ENCODE data around the gene ECE1. TPM values are rescaled to one million over a fixed set of nuclear protein-coding genes. Genes with fewer than 3 reads are reported as not detected.
"Not testable (repeated sequence)": the region's sequence is repeated elsewhere in the genome, so short reads cannot be mapped to it uniquely, and the experiment has no call there.

The ECE1 gene
- total RNA-seq, 1 donor from 2014 or later: 209 TPM

DNA sequence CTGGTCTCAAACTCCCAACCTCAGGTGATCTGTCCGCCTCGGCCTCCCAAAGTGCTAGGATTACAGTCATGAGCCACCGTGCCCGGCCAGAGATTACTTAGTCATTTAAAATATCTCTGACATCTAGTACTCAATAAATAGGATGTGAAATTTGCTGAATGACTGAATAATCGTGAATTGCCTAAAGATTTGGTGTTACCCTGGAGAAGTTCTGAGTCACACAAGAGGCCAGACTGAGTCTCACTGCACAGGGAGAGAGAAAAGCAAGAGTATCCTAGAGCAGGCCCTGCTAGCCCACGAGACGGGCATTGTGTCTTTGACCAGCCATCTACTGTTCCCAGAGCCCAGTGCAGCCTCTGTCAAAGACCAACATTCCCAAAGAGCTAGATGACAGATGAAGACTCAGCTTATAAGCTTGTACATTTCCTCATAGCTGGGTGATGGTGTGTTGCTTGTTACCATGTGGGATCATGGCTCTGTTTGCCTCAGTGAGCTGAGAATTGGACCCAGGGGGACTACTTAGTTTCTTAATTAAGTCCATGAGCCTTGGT is 108.0 kb downstream of the ECE1 start:
- no peaks in the 10 kb centered on the region for H3K27me3 Mint-ChIP-seq
- H3K9me3 Mint-ChIP-seq: no peaks in the 10 kb centered on the region
- no peak overlapping the region for H3K4me3 Mint-ChIP-seq
- no peaks in the 10 kb centered on the region for H3K36me3 Mint-ChIP-seq (ENCODE audit: low read depth)
- H3K4me1 Mint-ChIP-seq: peaks cover 32% of the 10 kb centered on the region
- TF ChIP-seq, protein P1, sequence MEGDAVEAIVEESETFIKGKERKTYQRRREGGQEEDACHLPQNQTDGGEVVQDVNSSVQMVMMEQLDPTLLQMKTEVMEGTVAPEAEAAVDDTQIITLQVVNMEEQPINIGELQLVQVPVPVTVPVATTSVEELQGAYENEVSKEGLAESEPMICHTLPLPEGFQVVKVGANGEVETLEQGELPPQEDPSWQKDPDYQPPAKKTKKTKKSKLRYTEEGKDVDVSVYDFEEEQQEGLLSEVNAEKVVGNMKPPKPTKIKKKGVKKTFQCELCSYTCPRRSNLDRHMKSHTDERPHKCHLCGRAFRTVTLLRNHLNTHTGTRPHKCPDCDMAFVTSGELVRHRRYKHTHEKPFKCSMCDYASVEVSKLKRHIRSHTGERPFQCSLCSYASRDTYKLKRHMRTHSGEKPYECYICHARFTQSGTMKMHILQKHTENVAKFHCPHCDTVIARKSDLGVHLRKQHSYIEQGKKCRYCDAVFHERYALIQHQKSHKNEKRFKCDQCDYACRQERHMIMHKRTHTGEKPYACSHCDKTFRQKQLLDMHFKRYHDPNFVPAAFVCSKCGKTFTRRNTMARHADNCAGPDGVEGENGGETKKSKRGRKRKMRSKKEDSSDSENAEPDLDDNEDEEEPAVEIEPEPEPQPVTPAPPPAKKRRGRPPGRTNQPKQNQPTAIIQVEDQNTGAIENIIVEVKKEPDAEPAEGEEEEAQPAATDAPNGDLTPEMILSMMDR (IDR thresholded peaks at IDR 0.05): no peak
- H3K27ac Mint-ChIP-seq: no peak overlapping the region
- intact Hi-C loops (cut with micrococcal nuclease): no loop called here
- DNase-seq (no peak), ATAC-seq (ENCODE audit: low read depth) (no peak)
- CTCF ChIA-PET: interaction anchor here (1.3 kb wide), 1 partner anchor 13 kb away, joined by 8 read pairs; no protein-coding TSS in a partner anchor
- POLR2A ChIA-PET: no interaction called here

DNA sequence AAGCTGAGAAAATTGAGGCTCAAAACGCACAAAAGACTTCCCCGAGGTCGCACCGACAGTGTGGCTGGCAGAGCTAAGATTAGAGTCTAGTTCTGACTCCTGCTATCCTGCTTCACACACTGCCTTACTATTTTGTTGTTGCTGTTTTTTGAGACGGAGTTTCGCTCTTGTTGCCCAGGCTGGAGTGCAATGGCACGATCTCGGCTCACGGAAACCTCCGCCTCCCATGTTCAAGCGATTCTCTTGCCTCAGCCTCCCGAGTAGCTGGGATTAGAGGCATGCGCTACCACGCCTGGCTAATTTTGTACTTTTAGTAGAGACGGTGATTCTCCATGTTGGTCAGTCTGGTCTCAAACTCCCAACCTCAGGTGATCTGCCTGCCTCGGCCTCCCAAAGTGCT is 112.0 kb downstream of the ECE1 start:
- not testable (repeated sequence) for DNase-seq; H3K27me3 Mint-ChIP-seq; ATAC-seq (ENCODE audit: low read depth); H3K9me3 Mint-ChIP-seq; H3K4me3 Mint-ChIP-seq; H3K27ac Mint-ChIP-seq
- CTCF ChIA-PET: interaction anchor here (1.7 kb wide), 1 partner anchor 17 kb away, joined by 8 read pairs; no protein-coding TSS in a partner anchor
- H3K4me1 Mint-ChIP-seq: peaks cover 31% of the 10 kb centered on the region
- intact Hi-C loops (cut with micrococcal nuclease): loop anchor here (5.0 kb wide), 2 partner anchors 114 to 156 kb away; partner anchors contain the start of gene ECE1
- peaks cover 12% of the 10 kb centered on the region for H3K36me3 Mint-ChIP-seq (ENCODE audit: low read depth)
- POLR2A ChIA-PET: interaction anchor here (0.6 to 0.7 kb wide), 3 partner anchors 15 to 230 kb away, joined by 3 to 4 read pairs (median 3); no protein-coding TSS in a partner anchor

DNA sequence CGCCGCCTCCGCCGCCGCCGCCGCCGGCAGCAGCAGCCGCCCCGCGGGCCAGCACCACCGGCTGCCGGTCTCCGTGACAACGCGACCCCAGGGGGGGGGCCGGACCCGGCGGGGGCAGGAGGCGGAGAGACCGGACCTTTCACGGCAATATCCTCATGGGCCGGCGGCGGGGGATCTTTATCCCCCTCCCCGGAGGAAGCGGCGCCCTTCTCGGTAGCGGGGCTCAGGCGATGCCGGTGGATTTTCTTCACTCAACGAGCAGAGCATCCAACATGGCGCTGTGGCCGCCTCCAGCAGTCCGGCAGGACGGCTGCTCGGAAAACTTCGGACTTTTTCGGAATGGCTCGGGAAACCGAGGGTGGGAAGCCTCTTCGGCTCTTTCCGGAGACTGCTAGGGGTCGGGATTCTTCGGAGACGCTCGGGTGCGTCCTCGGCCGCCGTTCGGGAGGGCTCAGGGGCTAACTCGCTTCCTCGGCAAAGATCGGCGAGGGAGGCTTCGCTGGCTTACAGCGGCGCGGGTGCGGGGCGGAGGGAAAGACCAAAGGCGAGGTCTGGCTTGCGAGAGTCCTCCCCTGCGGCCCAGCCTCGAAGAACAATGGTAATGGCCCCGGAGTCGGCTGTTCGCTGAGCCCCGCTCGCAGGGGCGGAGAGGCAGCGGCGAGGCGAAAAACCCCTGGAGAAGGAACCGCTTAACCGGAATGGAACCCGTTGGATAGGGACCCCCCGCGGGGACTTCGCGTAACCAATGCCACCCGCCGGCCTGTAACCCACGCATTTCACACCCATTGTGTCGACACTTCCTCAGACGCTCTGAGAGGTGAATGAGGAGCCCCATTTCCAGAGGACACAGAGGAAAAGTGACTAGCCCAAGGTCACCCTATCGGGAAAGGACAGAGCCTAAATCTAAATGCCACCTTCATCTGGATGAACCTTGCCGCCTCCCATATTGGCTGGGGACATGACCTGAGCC is 113.4 kb downstream of the ECE1 start, which contains the start of gene EIF4G3:
TSS of gene EIF4G3 (minus strand) at position 312 of the 970 bp plus-strand sequence. CDS start 174,155 bp downstream, outside the sequence.
- DNase-seq: peak; percentile 99
- H3K36me3 Mint-ChIP-seq (ENCODE audit: low read depth): peaks cover 16% of the 10 kb centered on the region
- POLR2A ChIA-PET: interaction anchor here (0.7 kb wide), 1 partner anchor 157 kb away, joined by 4 read pairs; no protein-coding TSS in a partner anchor
- CTCF ChIA-PET: no interaction called here
- no peaks in the 10 kb centered on the region for H3K27me3 Mint-ChIP-seq
- peaks cover 24% of the 10 kb centered on the region for H3K4me1 Mint-ChIP-seq
- TF ChIP-seq, protein P1 (IDR thresholded peaks at IDR 0.05): no peak
- no peaks in the 10 kb centered on the region for H3K9me3 Mint-ChIP-seq
- peak within 1 kb of the TSS; percentile 91 for H3K4me3 Mint-ChIP-seq
- ATAC-seq (ENCODE audit: low read depth): peak; percentile 96
- H3K27ac Mint-ChIP-seq: peak within 1 kb of the TSS; percentile 92
- intact Hi-C loops (cut with micrococcal nuclease): loop anchor here (2.0 to 5.0 kb wide), 3 partner anchors 115 to 390 kb away; partner anchors contain the start of genes ECE1 and HP1BP3

DNA sequence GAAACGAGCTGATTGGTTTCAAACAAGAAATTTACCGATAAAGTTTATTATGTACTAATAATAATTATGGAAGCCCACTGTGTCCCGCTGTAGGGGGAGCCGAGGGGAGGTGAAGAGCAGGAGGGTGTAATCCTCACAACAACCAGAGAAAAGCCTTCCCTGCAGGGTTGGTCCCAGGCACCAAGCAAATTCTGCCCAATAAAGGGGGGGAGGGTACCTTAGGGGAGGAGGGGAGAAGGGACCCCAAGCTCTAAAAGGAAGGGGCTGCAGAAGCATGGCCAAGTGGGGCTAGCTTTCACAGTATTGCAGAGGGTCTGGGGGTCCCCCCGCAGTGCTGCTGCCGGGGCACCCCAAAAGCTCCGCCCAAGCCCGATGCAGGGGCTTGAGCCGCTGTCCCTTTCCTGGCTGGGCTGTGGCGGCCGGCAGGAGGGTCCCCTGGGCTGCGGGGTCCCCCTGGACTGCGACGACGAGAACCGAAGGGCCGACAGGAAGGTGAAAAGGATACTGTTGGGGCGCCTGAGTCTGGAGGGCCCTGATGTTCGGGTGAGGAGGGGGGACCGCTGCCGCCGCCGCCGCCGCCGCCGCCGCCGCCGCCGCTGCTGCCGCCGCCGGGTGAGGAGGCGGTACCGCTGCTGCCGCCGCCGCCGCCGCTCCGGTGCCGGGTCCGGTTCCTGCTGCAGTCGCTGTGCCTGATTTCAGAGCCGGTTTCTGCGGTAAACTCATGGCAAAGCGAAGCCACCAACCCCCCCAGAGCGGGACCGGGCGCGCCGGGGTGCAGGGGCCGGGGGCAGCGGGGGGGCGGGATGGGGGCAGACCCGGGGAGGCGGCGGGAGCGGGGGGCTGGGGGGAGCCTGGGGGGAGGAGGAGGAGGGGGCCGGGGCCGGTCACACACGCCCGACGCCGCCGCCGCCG is 114.3 kb downstream of the ECE1 start:
- ChIA-PET CTCF (interaction anchor here (1.1 kb wide), 1 partner anchor 19 kb away, joined by 5 read pairs; no protein-coding TSS in a partner anchor), POLR2A (interaction anchor here (0.5 to 1.1 kb wide), 6 partner anchors 9 to 479 kb away, joined by 3 to 6 read pairs (median 3); partner anchors contain the start of gene HP1BP3)

More for the DNA sequence above, 114.3 kb downstream of the ECE1 start:
- Mint-ChIP-seq H3K9me3 (no peaks in the 10 kb centered on the region), H3K4me1 (peaks cover 32% of the 10 kb centered on the region), H3K27me3 (no peaks in the 10 kb centered on the region), H3K4me3 (peak overlapping the region; percentile 91), H3K36me3 (ENCODE audit: low read depth) (peaks cover 20% of the 10 kb centered on the region), H3K27ac (peak overlapping the region; percentile 92)
- intact Hi-C loops (cut with micrococcal nuclease): loop anchor here (1.0 to 5.0 kb wide), 4 partner anchors 11 to 389 kb away; partner anchors contain the start of genes ECE1 and HP1BP3
- TF ChIP-seq, protein P1 (IDR thresholded peaks at IDR 0.05): no peak
- ATAC-seq (ENCODE audit: low read depth) (peak; percentile 1), DNase-seq (peak; percentile 54)
